Sigmoid colon (tissue), 7 donors: Measurements from ENCODE around the gene GALNT14. TPM values are rescaled to one million over a fixed set of nuclear protein-coding genes. Genes with fewer than 3 reads are reported as not detected.

Experiments
- DNase-seq: peaks from one replicate; pipeline ENCODE4 v3.0.0-alpha.2; 2019
- H3K27ac ChIP-seq, 4 donors: fragments of 200-600 bp; sonication (generic); one replicate each; pipeline ENCODE4 v1.5.1; 2016 to 2019; ENCODE audit warnings: mild to moderate bottlenecking in 1 of 4
- H3K27me3 ChIP-seq, 3 donors: fragments of 200-600 bp; sonication (generic); one replicate each; pipeline ENCODE4 v1.5.1; 2019; ENCODE audit warnings: mild to moderate bottlenecking in 1 of 3
- H3K36me3 ChIP-seq, 4 donors: fragments of 200-600 bp; sonication (generic); one replicate each; pipeline ENCODE4 v1.5.1; 2016 to 2019
- H3K4me1 ChIP-seq, 4 donors: fragments of 200-600 bp; sonication (generic); one replicate each; pipeline ENCODE4 v1.5.1; 2017 to 2019
- H3K4me3 ChIP-seq, 4 donors: fragments of 200-600 bp; sonication (generic); one replicate each; pipeline ENCODE4 v1.5.1; 2017 to 2019; ENCODE audit warnings: mild to moderate bottlenecking in 2 of 4, moderate library complexity in 1 of 4
- H3K9me3 ChIP-seq, 4 donors: fragments of 200-600 bp in 3 of 4; sonication (generic) in 3 of 4; one replicate each; pipeline versions ENCODE4 v1.5.1 to v1.6.1; 2013 to 2019
- CTCF ChIP-seq, 4 experiments: fragments of 450-650 bp in 3 of 4; fragments of 200-600 bp in 1 of 4; IDR thresholded peaks; one replicate each; pipeline ENCODE4 v1.5.1; 2016 to 2019; ENCODE audit warnings: antibody characterized with exemption in 4 of 4, mild to moderate bottlenecking in 3 of 4, moderate library complexity in 2 of 4
- EP300 ChIP-seq, 4 donors: sonication (generic); formaldehyde crosslinking; IDR thresholded peaks; one replicate each; pipeline ENCODE4 v1.6.1; 2017; ENCODE audit warnings: antibody characterized with exemption in 4 of 4
- POLR2A ChIP-seq, 2 donors: fragments of 450-650 bp; IDR thresholded peaks; one replicate each; pipeline ENCODE4 v1.6.1; 2016; ENCODE audit warnings: antibody characterized with exemption in 2 of 2, mild to moderate bottlenecking in 2 of 2, moderate library complexity in 2 of 2
- POLR2AphosphoS5 ChIP-seq, 4 donors: sonication (generic); formaldehyde crosslinking; IDR thresholded peaks; one replicate each; pipeline ENCODE4 v1.6.1; 2017; ENCODE audit warnings: antibody characterized with exemption in 4 of 4
- WGBS, 2 donors: extraction: QIAGEN DNeasy Blood & Tissue Kit; methylation state at CpG; one replicate each; pipeline ENCODE4 v1.1.7; 2013; 5-methylcytosine and 5-hydroxymethylcytosine counted together
- intact Hi-C: fragments of 100-400 bp; cut with DNase I; formaldehyde crosslinking; loops from one replicate; pipeline ENCODE4 v1.15.1; 2023
- polyA plus RNA-seq, 3 donors: library from polyadenylated mRNA; stranded (reverse); fragments of 200-250 nt; gene quantifications; one replicate each; pipeline ENCODE4 v1.2.3, GENCODE V29; 2013
- total RNA-seq, 4 donors: library from RNA; depleted of rRNA; stranded (reverse); fragments of >200 nt; gene quantifications; one replicate each; pipeline ENCODE4 v1.1.0, GENCODE V29; 2016
- donor health status: healthy with polysubstance abuse.
- donor health status: Bipolar disorder and iron deficiency.
- donor health status: healthy.

The GALNT14 gene
- total and polyA plus RNA-seq, 7 donors = 1.2 to 2.3 (median 1.2) TPM; not detected in 4

- intact Hi-C loops = no loop called here
- Histone ChIP-seq H3K4me1 (no peaks in the 10 kb centered on the region), H3K4me3 (no peak overlapping the region), H3K27ac (no peak overlapping the region), H3K36me3 (no peaks in the 10 kb centered on the region), H3K27me3 (no peaks in the 10 kb centered on the region), H3K9me3 (no peaks in the 10 kb centered on the region)
- no peak for TF ChIP-seq CTCF (IDR thresholded peaks at IDR 0.05)
- no peak for TF ChIP-seq POLR2AphosphoS5 (IDR thresholded peaks at IDR 0.05)
- TF ChIP-seq EP300 (IDR thresholded peaks at IDR 0.05) = no peak
- no peak for TF ChIP-seq POLR2A (IDR thresholded peaks at IDR 0.05)
- 65 to 79% methylated on average over 6 of the region's 6 CpGs for WGBS, 2 donors
- no peak for DNase-seq
These were observed 66.5 kb downstream of the GALNT14 start for GRCh38 chr2:31071741-31072140.

GRCh38 chr2:31070339-31071125, 67.7 kb downstream of the GALNT14 start:
- Histone ChIP-seq H3K27me3 (no peaks in the 10 kb centered on the region), H3K27ac (no peak overlapping the region), H3K9me3 (no peaks in the 10 kb centered on the region), H3K4me3 (no peak overlapping the region), H3K4me1 (no peaks in the 10 kb centered on the region), H3K36me3 (no peaks in the 10 kb centered on the region)
- no peak for DNase-seq
- TF ChIP-seq POLR2AphosphoS5 (IDR thresholded peaks at IDR 0.05) (no peak), EP300 (IDR thresholded peaks at IDR 0.05) (no peak), CTCF (IDR thresholded peaks at IDR 0.05) (no peak), POLR2A (IDR thresholded peaks at IDR 0.05) (no peak)
- WGBS, 2 donors = 79 to 88% methylated on average over 8 of the region's 8 CpGs
- intact Hi-C loops = no loop called here

DNA sequence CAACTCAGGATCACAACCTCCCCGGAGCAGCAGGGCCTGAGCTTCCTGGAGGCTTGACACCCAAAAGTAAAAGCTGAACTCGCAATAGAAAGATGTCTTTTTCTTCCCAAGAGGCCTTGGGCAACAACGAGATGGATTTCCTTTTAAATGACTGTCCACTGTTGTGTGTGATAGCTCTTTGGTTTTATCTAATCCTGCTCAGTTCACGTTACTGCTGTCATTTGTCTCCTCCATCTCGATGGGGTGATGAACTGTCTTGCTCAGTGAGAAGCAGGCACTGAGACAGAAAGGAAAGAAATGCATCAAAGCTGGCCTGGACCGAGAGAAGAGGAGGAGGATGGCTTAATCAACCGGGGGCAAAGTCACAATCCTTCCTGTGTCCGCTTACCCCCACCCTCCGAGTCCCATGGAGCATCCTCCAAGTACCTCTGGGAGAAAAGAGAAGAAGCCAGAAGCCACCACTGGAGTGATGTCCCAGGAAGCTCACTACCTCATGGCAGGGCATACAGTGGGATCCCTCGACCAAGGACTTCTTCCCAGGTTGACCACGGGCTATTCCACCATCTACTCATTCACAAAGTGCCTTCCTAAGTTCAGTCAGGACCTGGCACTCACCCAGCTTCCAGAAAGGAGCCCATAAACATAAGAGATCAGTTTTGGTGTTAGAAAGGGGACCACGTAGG, 68.5 kb downstream of the GALNT14 start:
- no peaks in the 10 kb centered on the region for H3K4me1 ChIP-seq
- H3K9me3 ChIP-seq = no peaks in the 10 kb centered on the region
- H3K4me3 ChIP-seq = no peak overlapping the region
- intact Hi-C loops = no loop called here
- H3K27me3 ChIP-seq = no peaks in the 10 kb centered on the region
- no peak for DNase-seq
- no peak for TF ChIP-seq POLR2A (IDR thresholded peaks at IDR 0.05)
- TF ChIP-seq POLR2AphosphoS5 (IDR thresholded peaks at IDR 0.05) = no peak
- TF ChIP-seq CTCF (IDR thresholded peaks at IDR 0.05) = no peak
- no peak for TF ChIP-seq EP300 (IDR thresholded peaks at IDR 0.05)
- 63 to 80% methylated on average over 12 of the region's 12 CpGs for WGBS, 2 donors
- H3K36me3 ChIP-seq = no peaks in the 10 kb centered on the region
- H3K27ac ChIP-seq = no peak overlapping the region

GRCh38 chr2:31067259-31067658, 71.0 kb downstream of the GALNT14 start:
- H3K27me3 ChIP-seq = no peaks in the 10 kb centered on the region
- WGBS, 2 donors = 66 to 69% methylated on average over 8 of the region's 8 CpGs
- H3K4me1 ChIP-seq = no peaks in the 10 kb centered on the region
- H3K9me3 ChIP-seq = no peaks in the 10 kb centered on the region
- no peak for TF ChIP-seq POLR2AphosphoS5 (IDR thresholded peaks at IDR 0.05)
- TF ChIP-seq CTCF (IDR thresholded peaks at IDR 0.05) = no peak
- no peak for TF ChIP-seq POLR2A (IDR thresholded peaks at IDR 0.05)
- no peak for TF ChIP-seq EP300 (IDR thresholded peaks at IDR 0.05)
- intact Hi-C loops = no loop called here
- DNase-seq = no peak
- H3K36me3 ChIP-seq = no peaks in the 10 kb centered on the region
- H3K4me3 ChIP-seq = no peak overlapping the region
- H3K27ac ChIP-seq = no peak overlapping the region
